Stimulated activated CD4-positive, alpha-beta T cell treated with anti-CD3 and anti-CD28 coated beads, Interleukin-2, amount 100 ng/mL, for 24 hours (primary cell): ENCODE data around the gene MRPL37.

Source experiments
- DNase-seq, 2 donors: peaks; one replicate each; pipeline ENCODE4 v3.0.0-alpha.2; 2020

The MRPL37 gene

GRCh38 chr1:54241364-54241763, 41.4 kb downstream of the MRPL37 start:
- DNase-seq = no peak

GRCh38 chr1:54243022-54243421, 43.1 kb downstream of the MRPL37 start:
- no peak for DNase-seq

- DNase-seq = no peak
Observed at GRCh38 chr1:54244655-54245054, 44.7 kb downstream of the MRPL37 start.

GRCh38 chr1:54245501-54245900, 45.5 kb downstream of the MRPL37 start:
- DNase-seq = no peak

DNA sequence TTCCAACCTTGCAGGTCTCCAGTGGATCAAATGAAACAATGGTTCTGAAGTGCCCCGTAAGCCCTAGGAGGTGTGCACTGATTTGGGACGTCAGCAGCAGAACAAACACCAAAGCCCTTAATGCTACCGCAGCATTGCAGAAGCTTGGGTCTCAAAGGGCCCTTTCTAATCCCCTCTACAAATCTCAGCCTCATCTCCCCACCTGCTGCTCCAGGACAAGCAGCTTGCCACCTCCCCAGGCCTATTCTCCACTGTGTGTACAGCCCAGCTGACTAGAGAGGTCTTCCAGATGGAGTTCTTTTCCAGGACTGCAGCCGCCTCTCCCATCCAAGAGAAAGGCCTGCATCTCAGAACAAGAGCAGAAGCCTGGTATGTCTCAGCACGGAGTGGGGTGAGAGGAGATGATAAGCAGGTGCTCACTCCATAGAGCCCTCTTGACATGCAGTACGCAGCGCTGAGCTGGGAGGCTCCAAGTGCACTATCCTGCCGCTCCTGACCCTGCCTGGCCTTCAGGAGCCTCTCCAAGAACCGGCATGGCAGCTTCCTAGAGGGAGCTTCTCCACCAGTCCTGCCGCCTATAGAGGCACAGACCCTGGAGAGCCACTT, 46.3 kb downstream of the MRPL37 start:
- no peak for DNase-seq

DNA sequence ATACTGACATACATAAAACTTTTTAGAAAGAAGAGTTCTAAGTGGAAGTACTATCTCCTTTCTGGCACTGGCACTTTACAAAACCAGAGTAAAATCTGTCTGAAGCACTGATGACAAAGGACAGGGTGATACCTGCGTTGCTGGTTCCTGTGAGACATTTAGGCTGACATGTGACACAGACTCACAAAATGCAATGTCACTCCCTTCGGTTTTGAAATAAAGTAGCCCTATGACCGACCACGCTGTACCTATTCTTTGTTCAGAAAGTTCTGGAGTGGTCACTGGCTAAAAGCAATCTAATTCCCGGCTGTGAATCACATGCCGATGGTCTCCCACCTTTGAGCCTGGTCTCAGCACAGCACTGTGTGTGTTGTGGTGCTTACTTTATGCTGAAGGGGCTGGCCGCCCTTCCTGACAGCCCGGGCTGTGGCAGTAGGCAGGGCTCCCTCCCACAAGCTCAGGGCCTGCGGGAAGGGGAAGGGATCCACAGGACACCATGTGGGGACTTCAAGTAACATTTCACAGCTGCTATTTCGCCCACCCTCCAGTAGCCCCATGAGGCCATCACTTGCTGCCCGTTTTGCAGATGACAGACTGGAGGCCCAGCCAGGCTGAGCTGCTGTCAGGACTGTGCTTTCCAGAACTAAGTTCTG, 48.0 kb downstream of the MRPL37 start:
- no peak for DNase-seq

- DNase-seq = no peak
Observed at GRCh38 chr1:54248966-54249365, 49.0 kb downstream of the MRPL37 start.

- DNase-seq = no peak
Observed at GRCh38 chr1:54249819-54250435, 50.0 kb downstream of the MRPL37 start.

GRCh38 chr1:54250670-54251069, 50.7 kb downstream of the MRPL37 start:
- DNase-seq = no peak

- DNase-seq = no peak
Observed at GRCh38 chr1:54252371-54252936, 52.5 kb downstream of the MRPL37 start.

- DNase-seq = no peak
Observed at GRCh38 chr1:54253480-54253879, 53.5 kb downstream of the MRPL37 start.

DNA sequence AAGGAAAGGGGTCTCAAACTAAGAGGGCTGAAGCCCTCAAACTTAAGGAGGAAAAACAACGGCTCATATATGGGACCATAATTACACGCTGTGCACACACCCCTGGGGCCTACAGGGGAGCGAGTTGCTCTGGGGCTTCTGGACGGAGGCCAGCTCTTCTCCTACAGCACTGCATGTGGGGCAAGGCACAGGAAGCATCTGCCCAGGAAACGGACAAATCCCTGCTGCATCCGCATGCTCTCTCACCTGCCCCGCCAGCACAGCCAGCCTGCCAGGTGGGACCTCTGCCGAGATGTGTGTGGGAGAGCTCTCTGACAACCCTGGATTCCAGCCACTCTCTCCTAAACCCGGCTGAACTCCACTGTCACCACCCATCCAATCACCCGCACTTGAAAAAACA, 54.1 kb downstream of the MRPL37 start:
- no peak for DNase-seq

GRCh38 chr1:54255026-54255702, 55.2 kb downstream of the MRPL37 start:
- no peak for DNase-seq

GRCh38 chr1:54256522-54257345, 56.8 kb downstream of the MRPL37 start:
- DNase-seq = no peak

DNA sequence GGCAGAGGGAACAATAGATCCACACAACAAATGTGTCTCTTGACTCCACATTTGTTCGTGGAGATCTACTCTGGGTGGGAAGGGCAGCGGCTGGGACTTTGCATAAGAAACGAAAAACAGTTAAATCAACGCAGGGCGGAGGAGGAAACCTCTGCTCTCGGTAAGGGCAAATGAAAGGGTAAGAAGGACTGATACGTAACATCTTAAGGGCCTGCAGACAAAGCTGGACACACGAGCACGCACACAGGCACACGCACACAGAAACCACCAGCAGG, 57.3 kb downstream of the MRPL37 start:
- DNase-seq = no peak

- DNase-seq = no peak
Observed at GRCh38 chr1:54257876-54258275, 57.9 kb downstream of the MRPL37 start.

DNA sequence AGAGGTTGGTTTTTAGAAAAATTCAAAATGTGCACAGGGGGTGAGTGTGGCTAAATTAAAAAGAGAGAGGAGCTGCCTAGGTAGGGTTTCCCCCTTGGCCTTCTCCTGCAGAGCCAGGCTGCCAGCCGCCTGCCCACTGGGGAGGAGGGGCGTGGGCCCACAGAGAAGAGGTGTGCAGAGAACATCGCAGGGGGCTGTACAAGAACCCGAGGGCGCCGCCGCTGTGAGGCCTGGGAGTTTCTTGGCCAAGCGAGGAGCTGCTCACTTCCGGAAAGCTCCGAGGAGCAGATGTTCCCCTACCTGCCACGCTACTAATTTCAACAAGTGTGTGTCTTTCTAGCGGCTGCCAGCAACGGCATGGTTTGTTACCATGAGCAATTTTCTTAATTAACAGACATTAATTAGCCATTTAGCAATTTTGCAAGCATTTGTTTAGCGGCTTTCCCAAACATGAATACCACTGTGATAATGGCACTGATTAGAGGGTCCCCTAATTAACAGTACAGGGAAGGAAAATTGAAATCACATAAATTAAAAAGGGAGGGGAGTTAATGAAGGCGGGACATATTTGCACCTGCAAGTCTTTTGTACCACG, 59.7 kb downstream of the MRPL37 start:
- DNase-seq = no peak

DNA sequence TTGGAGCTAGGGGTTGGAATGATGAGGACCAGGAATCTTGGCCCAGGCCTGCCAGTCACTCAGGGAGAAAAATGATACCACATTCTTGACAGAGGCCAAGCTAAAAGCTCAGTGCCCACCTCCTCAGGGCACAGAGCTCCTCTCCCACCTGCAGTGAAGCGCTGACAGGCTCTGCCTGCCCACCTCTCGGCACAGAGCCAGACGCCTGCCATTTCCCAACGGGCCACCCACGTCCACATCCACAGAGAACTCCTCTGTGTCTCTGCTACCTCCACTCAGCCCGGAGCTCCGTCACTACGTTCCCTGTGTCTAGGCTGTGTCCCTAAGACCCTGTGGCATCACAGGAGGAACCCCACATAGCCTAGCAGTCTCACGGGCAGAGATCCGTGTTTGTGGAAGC, 60.8 kb downstream of the MRPL37 start:
- no peak for DNase-seq

DNA sequence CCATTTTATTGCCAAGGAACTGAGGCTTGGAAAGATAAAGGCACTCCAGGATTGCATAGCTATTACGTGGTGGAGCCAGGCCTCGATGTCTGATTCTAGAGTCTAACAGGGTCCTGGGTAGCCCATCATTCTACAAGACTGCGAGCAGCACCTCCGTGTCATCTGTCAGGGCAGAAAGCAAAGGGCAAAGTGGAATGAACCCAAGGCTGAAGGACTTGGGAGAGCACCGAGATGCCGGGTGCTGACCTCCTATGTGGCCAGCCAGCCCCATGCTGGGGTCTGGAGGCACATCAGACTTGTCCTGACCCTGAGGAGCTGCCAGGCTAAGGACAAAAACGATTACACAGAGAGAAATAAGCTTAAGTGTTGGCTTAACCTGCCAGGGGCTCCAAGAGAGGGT, 62.3 kb downstream of the MRPL37 start:
- DNase-seq = no peak

GRCh38 chr1:54263601-54264226, 63.7 kb downstream of the MRPL37 start:
- no peak for DNase-seq

DNA sequence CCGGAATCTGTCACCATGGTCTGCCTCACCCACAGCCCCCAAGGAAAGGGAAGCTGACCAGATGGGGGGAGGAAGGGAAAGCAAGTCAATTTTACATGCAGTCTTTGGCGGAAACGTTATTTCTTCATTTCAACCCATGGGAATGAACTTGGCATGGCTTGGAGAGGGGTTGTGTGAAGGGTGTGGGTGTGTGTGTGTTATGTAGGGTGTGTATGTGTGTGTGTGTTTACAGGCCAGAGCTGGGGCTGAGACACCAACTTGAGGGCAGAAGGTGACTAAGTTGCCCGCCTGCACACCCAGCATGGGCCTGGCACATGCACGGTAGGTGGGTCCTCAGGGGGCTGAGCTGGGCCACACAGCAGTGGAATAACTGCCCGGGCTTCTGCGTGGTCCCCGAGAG, 65.2 kb downstream of the MRPL37 start:
- no peak for DNase-seq

DNA sequence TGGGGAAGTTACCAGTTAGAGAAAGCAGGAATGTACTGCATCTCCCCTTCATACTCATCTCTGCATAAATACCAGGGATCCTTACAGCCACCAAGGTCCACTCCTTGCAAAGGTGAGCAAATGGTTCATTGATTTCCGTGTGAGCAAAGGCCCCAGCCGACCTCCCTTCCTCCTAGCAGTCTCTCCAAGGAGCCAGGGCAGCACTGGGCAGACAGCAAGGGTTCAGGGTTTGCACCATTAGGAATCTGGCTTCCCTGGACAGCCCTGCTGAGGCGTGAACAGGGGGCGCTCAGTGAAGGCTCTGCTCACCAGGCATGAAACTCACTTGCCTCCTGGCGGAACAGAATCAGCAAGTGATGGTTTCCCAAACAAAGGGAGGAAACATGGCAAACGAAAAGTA, 65.7 kb downstream of the MRPL37 start:
- no peak for DNase-seq
